Endodermal cell (in vitro differentiated cells): ENCODE measurements around the gene KASH5. TPM values are rescaled to one million over a fixed set of nuclear protein-coding genes. Genes with fewer than 3 reads are reported as not detected.

Experiments
- DNase-seq: peaks from one replicate; pipeline ENCODE4 v3.0.0-alpha.2; 2017
- H3K27ac ChIP-seq: 2 replicates; pipeline ENCODE4 v1.5.1; 2013; ENCODE audit warnings: mild to moderate bottlenecking, low read depth, low read length, moderate library complexity
- H3K27me3 ChIP-seq: 2 replicates; pipeline ENCODE4 v1.6.1; 2013; ENCODE audit warnings: mild to moderate bottlenecking, low read length, moderate library complexity; ENCODE audit not compliant: insufficient read depth, control insufficient read depth, poor library complexity, severe bottlenecking
- H3K36me3 ChIP-seq: 2 replicates; pipeline ENCODE4 v1.7.0; 2013; ENCODE audit warnings: mild to moderate bottlenecking, low read length, moderate library complexity; ENCODE audit not compliant: control insufficient read depth, insufficient read depth
- H3K4me1 ChIP-seq: one replicate; pipeline ENCODE4 v1.7.0; 2013; ENCODE audit warnings: low read length; ENCODE audit not compliant: control insufficient read depth, insufficient read depth
- H3K4me3 ChIP-seq: 2 replicates; pipeline ENCODE4 v1.5.1; 2013; ENCODE audit warnings: mild to moderate bottlenecking, low read length, moderate library complexity
- H3K9ac ChIP-seq: 2 replicates; pipeline ENCODE4 v1.6.1; 2013; ENCODE audit warnings: mild to moderate bottlenecking, low read length, moderate library complexity; ENCODE audit not compliant: poor library complexity, severe bottlenecking; ENCODE audit errors: extremely low read depth
- H3K9me3 ChIP-seq: 2 replicates; pipeline ENCODE4 v1.6.1; 2013; ENCODE audit warnings: mild to moderate bottlenecking, low read length, moderate library complexity; ENCODE audit not compliant: control insufficient read depth
- H3K27ac Mint-ChIP-seq: 2 replicates; pipeline ENCODE4 v1.8.0; 2020; ENCODE audit warnings: mixed read lengths
- H3K27me3 Mint-ChIP-seq: 2 replicates; pipeline ENCODE4 v1.8.0; 2021; ENCODE audit warnings: mild to moderate bottlenecking, mixed read lengths; ENCODE audit not compliant: insufficient read depth
- H3K36me3 Mint-ChIP-seq: 2 replicates; pipeline ENCODE4 v1.8.0; 2020; ENCODE audit warnings: low read depth, mixed read lengths
- H3K4me1 Mint-ChIP-seq: 2 replicates; pipeline ENCODE4 v1.8.0; 2020; ENCODE audit warnings: mixed read lengths
- H3K4me3 Mint-ChIP-seq: 2 replicates; pipeline ENCODE4 v1.8.0; 2020; ENCODE audit warnings: mild to moderate bottlenecking, moderate library complexity, mixed read lengths
- H3K9me3 Mint-ChIP-seq: 2 replicates; pipeline ENCODE4 v1.8.0; 2020; ENCODE audit warnings: mild to moderate bottlenecking, mixed read lengths
- WGBS, 2 experiments: methylation state at CpG; one replicate each; pipeline versions ENCODE4 v1.1.5 to v1.1.7; 2013; ENCODE audit warnings: missing lambda C conversion rate in 2 of 2, mixed read lengths in 1 of 2; ENCODE audit not compliant: insufficient coverage in 1 of 2, insufficient read length in 1 of 2; 5-methylcytosine and 5-hydroxymethylcytosine counted together
- total RNA-seq, 2 donors: library from RNA; stranded (reverse); fragmentation: NEBNext Ultra II Directional in 1 of 2; extraction: Animal tissue kit (Norgen Biotek cat#: 25700) in 1 of 2; gene quantifications; 2 replicates in 1 of 2; 3 replicates in 1 of 2; pipeline ENCODE4 v1.2.1, GENCODE V29; 2021
- TF ChIP-seq, protein P1 (sequence below): fragments of 200-600 bp; sonication (generic); conservative IDR thresholded peaks from 2 replicates; pipeline ENCODE4 v1.5.0; 2021; ENCODE audit warnings: antibody characterized with exemption, mild to moderate bottlenecking

The KASH5 gene
- total RNA-seq, 2 donors from 2014 or later, result 0.13 TPM; not detected in 1

DNA sequence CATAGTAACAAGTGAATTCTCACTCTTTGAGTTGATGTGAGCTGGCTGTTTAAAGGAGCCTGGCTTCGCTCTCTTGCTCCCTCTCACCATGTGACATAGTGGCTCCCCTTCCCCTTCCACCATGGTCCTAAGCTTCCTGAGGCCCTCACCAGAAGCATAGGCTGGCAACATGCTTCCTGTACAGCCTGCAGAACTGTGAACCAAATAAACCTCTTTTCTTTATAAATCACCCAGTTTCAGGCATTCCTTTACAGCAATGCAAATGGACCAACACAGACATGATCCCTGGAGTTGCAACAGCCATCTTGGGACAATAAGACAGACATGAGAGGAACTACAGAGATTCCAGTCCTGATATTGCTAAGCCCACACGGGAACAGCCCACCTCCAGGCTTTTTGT, 38.5 kb upstream of the KASH5 start:
- H3K36me3 ChIP-seq, result peaks cover 91% of the 10 kb centered on the region
- WGBS, 2 experiments, result 98 to 100% methylated on average over 1 to 2 of the region's 2 CpGs

DNA sequence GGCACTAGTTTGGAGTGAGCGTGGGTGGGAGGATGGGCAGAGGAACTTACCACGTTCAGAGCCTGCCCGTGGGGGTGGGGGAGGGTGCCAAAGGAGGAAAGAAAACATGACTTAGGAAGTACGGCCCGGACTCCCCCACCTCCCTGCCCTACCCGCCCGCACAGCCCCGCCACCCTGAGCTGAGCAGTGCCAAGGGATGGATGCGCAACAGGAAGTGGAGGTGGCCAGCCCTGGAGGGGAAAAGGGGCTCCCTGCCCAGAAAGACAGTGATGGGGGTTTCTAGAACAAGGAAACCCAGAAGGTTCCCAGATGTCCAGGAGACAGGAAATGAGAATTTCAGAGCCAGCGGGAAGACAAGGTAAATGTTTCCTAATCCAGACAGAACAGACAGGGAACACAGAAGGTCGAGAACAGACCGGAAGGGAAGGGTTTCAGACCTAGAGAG, 32.1 kb upstream of the KASH5 start:
- peaks cover 85% of the 10 kb centered on the region for H3K36me3 Mint-ChIP-seq
- H3K4me1 Mint-ChIP-seq, result peaks cover 9% of the 10 kb centered on the region

More for the DNA sequence above, 38.5 kb upstream of the KASH5 start:
- Mint-ChIP-seq H3K9me3 (no peaks in the 10 kb centered on the region), H3K4me1 (no peaks in the 10 kb centered on the region), H3K4me3 (no peak overlapping the region), H3K27ac (no peak overlapping the region), H3K36me3 (peaks cover 93% of the 10 kb centered on the region), H3K27me3 (no peaks in the 10 kb centered on the region)
- no peak for DNase-seq
- Histone ChIP-seq H3K27me3 (no peaks in the 10 kb centered on the region), H3K9ac (no peak overlapping the region), H3K4me3 (no peak overlapping the region), H3K4me1 (no peaks in the 10 kb centered on the region), H3K27ac (no peak overlapping the region), H3K9me3 (peaks cover 6% of the 10 kb centered on the region)
- TF ChIP-seq, protein P1, sequence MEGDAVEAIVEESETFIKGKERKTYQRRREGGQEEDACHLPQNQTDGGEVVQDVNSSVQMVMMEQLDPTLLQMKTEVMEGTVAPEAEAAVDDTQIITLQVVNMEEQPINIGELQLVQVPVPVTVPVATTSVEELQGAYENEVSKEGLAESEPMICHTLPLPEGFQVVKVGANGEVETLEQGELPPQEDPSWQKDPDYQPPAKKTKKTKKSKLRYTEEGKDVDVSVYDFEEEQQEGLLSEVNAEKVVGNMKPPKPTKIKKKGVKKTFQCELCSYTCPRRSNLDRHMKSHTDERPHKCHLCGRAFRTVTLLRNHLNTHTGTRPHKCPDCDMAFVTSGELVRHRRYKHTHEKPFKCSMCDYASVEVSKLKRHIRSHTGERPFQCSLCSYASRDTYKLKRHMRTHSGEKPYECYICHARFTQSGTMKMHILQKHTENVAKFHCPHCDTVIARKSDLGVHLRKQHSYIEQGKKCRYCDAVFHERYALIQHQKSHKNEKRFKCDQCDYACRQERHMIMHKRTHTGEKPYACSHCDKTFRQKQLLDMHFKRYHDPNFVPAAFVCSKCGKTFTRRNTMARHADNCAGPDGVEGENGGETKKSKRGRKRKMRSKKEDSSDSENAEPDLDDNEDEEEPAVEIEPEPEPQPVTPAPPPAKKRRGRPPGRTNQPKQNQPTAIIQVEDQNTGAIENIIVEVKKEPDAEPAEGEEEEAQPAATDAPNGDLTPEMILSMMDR, result no peak

DNA sequence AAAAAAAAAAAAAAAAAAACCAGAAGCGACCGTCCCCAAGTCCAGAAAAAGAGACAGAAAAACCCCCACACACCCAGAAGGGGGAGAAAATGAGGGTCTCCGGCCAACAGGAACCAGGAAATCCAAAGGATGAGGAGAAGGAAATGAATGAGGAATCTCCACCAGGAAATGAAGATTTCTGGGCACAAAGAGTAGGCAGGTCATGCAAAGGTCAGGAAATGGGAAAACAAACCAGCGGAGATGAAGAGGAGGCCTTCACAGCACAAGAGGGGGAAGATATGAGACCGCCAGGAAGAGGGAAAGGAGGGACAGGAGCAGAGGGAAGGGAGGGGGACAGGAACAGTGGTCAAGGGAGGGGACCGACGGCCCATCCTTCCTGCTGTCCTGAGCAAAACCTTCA, 31.7 kb upstream of the KASH5 start:
- peak overlapping the region; percentile 2 for H3K27ac Mint-ChIP-seq
- TF ChIP-seq, protein P1, result no peak

More for the DNA sequence above, 32.1 kb upstream of the KASH5 start:
- Mint-ChIP-seq H3K4me3 (no peak overlapping the region), H3K27ac (no peak overlapping the region), H3K9me3 (no peaks in the 10 kb centered on the region), H3K27me3 (no peaks in the 10 kb centered on the region)
- H3K27ac ChIP-seq, result no peak overlapping the region
- H3K36me3 ChIP-seq, result peaks cover 81% of the 10 kb centered on the region
- H3K4me3 ChIP-seq, result no peak overlapping the region
- TF ChIP-seq, protein P1, result no peak
- H3K9me3 ChIP-seq, result no peaks in the 10 kb centered on the region
- H3K27me3 ChIP-seq, result no peaks in the 10 kb centered on the region
- no peaks in the 10 kb centered on the region for H3K4me1 ChIP-seq
- no peak overlapping the region for H3K9ac ChIP-seq
- no peak for DNase-seq
- 90% methylated on average over 6 to 12 of the region's 12 CpGs for WGBS, 2 experiments

More for the DNA sequence above, 31.7 kb upstream of the KASH5 start:
- Mint-ChIP-seq H3K4me3 (no peak overlapping the region), H3K36me3 (peaks cover 80% of the 10 kb centered on the region), H3K9me3 (no peaks in the 10 kb centered on the region), H3K27me3 (no peaks in the 10 kb centered on the region), H3K4me1 (peaks cover 9% of the 10 kb centered on the region)
- Histone ChIP-seq H3K9me3 (no peaks in the 10 kb centered on the region), H3K36me3 (peaks cover 76% of the 10 kb centered on the region), H3K27me3 (no peaks in the 10 kb centered on the region), H3K9ac (no peak overlapping the region), H3K4me3 (no peak overlapping the region), H3K4me1 (no peaks in the 10 kb centered on the region), H3K27ac (no peak overlapping the region)
- DNase-seq, result no peak
- 91 to 95% methylated on average over 3 to 5 of the region's 7 CpGs for WGBS, 2 experiments
